ENCODE data around the gene ARG2. TPM values are rescaled to one million over a fixed set of nuclear protein-coding genes. Genes with fewer than 3 reads are reported as not detected.

Gene ARG2
- total RNA-seq, 3 donors from 2014 or later (not counting 1 experiment from before 2014, with no cell fraction given): 1.2 to 7.4 (median 1.4) TPM

- Histone ChIP-seq H3K27ac (ENCODE audit: low read length) (peak overlapping the region; percentile 97), H3K9me3 (ENCODE audit: control insufficient read depth, insufficient read depth, low read length) (no peaks in the 10 kb centered on the region), H3K36me3 (ENCODE audit: control insufficient read depth, insufficient read depth, low read length) (peaks cover 13% of the 10 kb centered on the region), H3K27me3 (ENCODE audit: control insufficient read depth, insufficient read depth, low read length) (no peaks in the 10 kb centered on the region), H3K4me1 (ENCODE audit: control insufficient read depth, insufficient read depth, low read length) (peaks cover 35% of the 10 kb centered on the region), H3K4me3 (ENCODE audit: low read length) (peak overlapping the region; percentile 80)
- no peaks in the 10 kb centered on the region for H3K36me3 Mint-ChIP-seq
- TF ChIP-seq, protein P1, sequence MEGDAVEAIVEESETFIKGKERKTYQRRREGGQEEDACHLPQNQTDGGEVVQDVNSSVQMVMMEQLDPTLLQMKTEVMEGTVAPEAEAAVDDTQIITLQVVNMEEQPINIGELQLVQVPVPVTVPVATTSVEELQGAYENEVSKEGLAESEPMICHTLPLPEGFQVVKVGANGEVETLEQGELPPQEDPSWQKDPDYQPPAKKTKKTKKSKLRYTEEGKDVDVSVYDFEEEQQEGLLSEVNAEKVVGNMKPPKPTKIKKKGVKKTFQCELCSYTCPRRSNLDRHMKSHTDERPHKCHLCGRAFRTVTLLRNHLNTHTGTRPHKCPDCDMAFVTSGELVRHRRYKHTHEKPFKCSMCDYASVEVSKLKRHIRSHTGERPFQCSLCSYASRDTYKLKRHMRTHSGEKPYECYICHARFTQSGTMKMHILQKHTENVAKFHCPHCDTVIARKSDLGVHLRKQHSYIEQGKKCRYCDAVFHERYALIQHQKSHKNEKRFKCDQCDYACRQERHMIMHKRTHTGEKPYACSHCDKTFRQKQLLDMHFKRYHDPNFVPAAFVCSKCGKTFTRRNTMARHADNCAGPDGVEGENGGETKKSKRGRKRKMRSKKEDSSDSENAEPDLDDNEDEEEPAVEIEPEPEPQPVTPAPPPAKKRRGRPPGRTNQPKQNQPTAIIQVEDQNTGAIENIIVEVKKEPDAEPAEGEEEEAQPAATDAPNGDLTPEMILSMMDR (IDR thresholded peaks at IDR 0.05): no peak
- no peak for ATAC-seq
- peak overlapping the region; percentile 93 for H3K4me3 Mint-ChIP-seq
- WGBS (ENCODE audit: insufficient coverage): 48% methylated on average over 16 of the region's 16 CpGs
- intact Hi-C loops (cut with micrococcal nuclease): no loop called here
- H3K4me1 Mint-ChIP-seq: peaks cover 30 to 32% of the 10 kb centered on the region in 2 donors
- DNase-seq: no peak
- no peaks in the 10 kb centered on the region for H3K27me3 Mint-ChIP-seq (ENCODE audit: low read depth in 2 of 2)
- H3K9me3 Mint-ChIP-seq: no peaks in the 10 kb centered on the region
- peak overlapping the region; percentile 85 to 89 for H3K27ac Mint-ChIP-seq
Measured at GRCh38 chr14:67675219-67675582, 55.5 kb downstream of the ARG2 start.

- Mint-ChIP-seq H3K36me3 (no peaks in the 10 kb centered on the region), H3K27ac (no peak overlapping the region), H3K27me3 (ENCODE audit: low read depth in 2 of 2) (no peaks in the 10 kb centered on the region), H3K4me1 (peaks cover 5 to 6% of the 10 kb centered on the region in 2 donors), H3K4me3 (no peak overlapping the region), H3K9me3 (no peaks in the 10 kb centered on the region)
- DNase-seq (no peak), ATAC-seq (no peak)
- H3K27me3 ChIP-seq (ENCODE audit: control insufficient read depth, insufficient read depth, low read length): no peaks in the 10 kb centered on the region
- WGBS (ENCODE audit: insufficient coverage): 66% methylated on average over 2 of the region's 2 CpGs
- no peak overlapping the region for H3K27ac ChIP-seq (ENCODE audit: low read length)
- no peak overlapping the region for H3K4me3 ChIP-seq (ENCODE audit: low read length)
- TF ChIP-seq, protein P1 (IDR thresholded peaks at IDR 0.05): no peak
- peaks cover 23% of the 10 kb centered on the region for H3K36me3 ChIP-seq (ENCODE audit: control insufficient read depth, insufficient read depth, low read length)
- H3K9me3 ChIP-seq (ENCODE audit: control insufficient read depth, insufficient read depth, low read length): no peaks in the 10 kb centered on the region
- H3K4me1 ChIP-seq (ENCODE audit: control insufficient read depth, insufficient read depth, low read length): peaks cover 8% of the 10 kb centered on the region
- intact Hi-C loops (cut with micrococcal nuclease): no loop called here
Measured at GRCh38 chr14:67679006-67679405, 59.3 kb downstream of the ARG2 start.

DNA sequence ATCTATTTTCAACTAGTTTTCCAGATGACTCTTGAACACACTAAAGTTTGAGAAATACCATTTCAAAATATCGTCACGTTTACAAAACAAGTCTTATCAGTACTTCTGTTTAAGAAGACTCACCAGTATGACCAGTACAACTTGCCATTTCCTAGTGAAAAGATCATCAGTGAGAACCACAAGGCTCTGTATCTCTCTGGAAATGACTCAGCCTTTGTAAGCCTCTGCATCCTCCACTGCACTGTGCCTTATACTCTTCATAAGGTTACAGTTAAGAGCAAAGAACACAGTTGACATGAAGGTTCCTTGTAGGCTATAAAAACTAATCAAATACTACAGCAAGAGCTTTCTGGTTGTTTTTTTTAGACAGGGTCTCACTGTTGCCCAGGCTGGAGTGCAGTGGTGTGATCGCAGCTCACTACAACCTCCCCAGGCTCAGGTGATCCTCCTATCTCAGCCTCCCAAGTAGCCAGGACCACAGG lies 60.4 kb downstream of the ARG2 start:
- Mint-ChIP-seq H3K4me3 (no peak overlapping the region), H3K27ac (no peak overlapping the region), H3K36me3 (no peaks in the 10 kb centered on the region), H3K9me3 (no peaks in the 10 kb centered on the region), H3K27me3 (ENCODE audit: low read depth in 2 of 2) (no peaks in the 10 kb centered on the region), H3K4me1 (peaks cover 4 to 5% of the 10 kb centered on the region in 2 donors)
- Histone ChIP-seq H3K9me3 (ENCODE audit: control insufficient read depth, insufficient read depth, low read length) (no peaks in the 10 kb centered on the region), H3K27ac (ENCODE audit: low read length) (no peak overlapping the region), H3K4me3 (ENCODE audit: low read length) (no peak overlapping the region), H3K27me3 (ENCODE audit: control insufficient read depth, insufficient read depth, low read length) (no peaks in the 10 kb centered on the region), H3K4me1 (ENCODE audit: control insufficient read depth, insufficient read depth, low read length) (peaks cover 3% of the 10 kb centered on the region), H3K36me3 (ENCODE audit: control insufficient read depth, insufficient read depth, low read length) (peaks cover 28% of the 10 kb centered on the region)
- ATAC-seq (peak; percentile 30 to 94 (median 50)), DNase-seq (no peak)
- intact Hi-C loops (cut with micrococcal nuclease): no loop called here
- TF ChIP-seq, protein P1 (IDR thresholded peaks at IDR 0.05): no peak
- 78% methylated on average over 3 of the region's 3 CpGs for WGBS (ENCODE audit: insufficient coverage)

DNA sequence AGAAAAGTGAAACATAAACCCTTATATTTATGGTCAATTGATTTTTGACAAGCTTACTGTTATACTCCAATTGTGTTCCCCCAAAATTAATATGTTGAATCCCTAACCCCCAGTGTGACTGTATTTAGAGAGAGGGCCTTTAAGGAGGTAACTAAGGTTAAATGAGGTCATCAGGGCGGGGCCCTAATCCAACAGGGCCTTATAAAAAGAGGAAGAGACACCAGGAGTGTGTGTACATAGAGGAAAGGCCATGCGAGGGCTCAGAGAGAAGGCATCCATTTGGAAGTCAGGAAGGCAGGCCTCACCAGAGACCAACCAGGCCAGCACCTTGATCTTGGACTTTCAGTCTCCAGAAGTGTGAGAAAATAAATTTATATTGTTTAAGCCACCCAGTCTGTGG lies 61.2 kb downstream of the ARG2 start:
- H3K27ac ChIP-seq (ENCODE audit: low read length): no peak overlapping the region
- no peaks in the 10 kb centered on the region for H3K27me3 ChIP-seq (ENCODE audit: control insufficient read depth, insufficient read depth, low read length)
- no peaks in the 10 kb centered on the region for H3K36me3 Mint-ChIP-seq
- TF ChIP-seq, protein P1 (IDR thresholded peaks at IDR 0.05): no peak
- no peak for DNase-seq
- intact Hi-C loops (cut with micrococcal nuclease): no loop called here
- H3K36me3 ChIP-seq (ENCODE audit: control insufficient read depth, insufficient read depth, low read length): peaks cover 35% of the 10 kb centered on the region
- peak in 1 of 3 donors; percentile 52 for ATAC-seq
- no peaks in the 10 kb centered on the region for H3K9me3 ChIP-seq (ENCODE audit: control insufficient read depth, insufficient read depth, low read length)
- no peaks in the 10 kb centered on the region for H3K4me1 ChIP-seq (ENCODE audit: control insufficient read depth, insufficient read depth, low read length)
- H3K27me3 Mint-ChIP-seq (ENCODE audit: low read depth in 2 of 2): no peaks in the 10 kb centered on the region
- H3K4me1 Mint-ChIP-seq: peaks cover 4 to 5% of the 10 kb centered on the region in 2 donors
- peak overlapping the region in 1 of 2 donors; percentile 52 for H3K27ac Mint-ChIP-seq
- H3K4me3 ChIP-seq (ENCODE audit: low read length): no peak overlapping the region
- H3K9me3 Mint-ChIP-seq: no peaks in the 10 kb centered on the region
- 93% methylated on average over 2 of the region's 2 CpGs for WGBS (ENCODE audit: insufficient coverage)
- no peak overlapping the region for H3K4me3 Mint-ChIP-seq

Data from natural killer cell (primary cell).